HG03196 (cell line): Measurements from ENCODE around the gene VWA2.

ENCODE experiments used
- ATAC-seq: cut with Tn5 transposase; IDR thresholded peaks from one replicate; pipeline ENCODE4 v1.9.1; 2021; ENCODE audit not compliant: unreplicated experiment

Gene VWA2, protein sequence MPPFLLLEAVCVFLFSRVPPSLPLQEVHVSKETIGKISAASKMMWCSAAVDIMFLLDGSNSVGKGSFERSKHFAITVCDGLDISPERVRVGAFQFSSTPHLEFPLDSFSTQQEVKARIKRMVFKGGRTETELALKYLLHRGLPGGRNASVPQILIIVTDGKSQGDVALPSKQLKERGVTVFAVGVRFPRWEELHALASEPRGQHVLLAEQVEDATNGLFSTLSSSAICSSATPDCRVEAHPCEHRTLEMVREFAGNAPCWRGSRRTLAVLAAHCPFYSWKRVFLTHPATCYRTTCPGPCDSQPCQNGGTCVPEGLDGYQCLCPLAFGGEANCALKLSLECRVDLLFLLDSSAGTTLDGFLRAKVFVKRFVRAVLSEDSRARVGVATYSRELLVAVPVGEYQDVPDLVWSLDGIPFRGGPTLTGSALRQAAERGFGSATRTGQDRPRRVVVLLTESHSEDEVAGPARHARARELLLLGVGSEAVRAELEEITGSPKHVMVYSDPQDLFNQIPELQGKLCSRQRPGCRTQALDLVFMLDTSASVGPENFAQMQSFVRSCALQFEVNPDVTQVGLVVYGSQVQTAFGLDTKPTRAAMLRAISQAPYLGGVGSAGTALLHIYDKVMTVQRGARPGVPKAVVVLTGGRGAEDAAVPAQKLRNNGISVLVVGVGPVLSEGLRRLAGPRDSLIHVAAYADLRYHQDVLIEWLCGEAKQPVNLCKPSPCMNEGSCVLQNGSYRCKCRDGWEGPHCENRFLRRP

DNA sequence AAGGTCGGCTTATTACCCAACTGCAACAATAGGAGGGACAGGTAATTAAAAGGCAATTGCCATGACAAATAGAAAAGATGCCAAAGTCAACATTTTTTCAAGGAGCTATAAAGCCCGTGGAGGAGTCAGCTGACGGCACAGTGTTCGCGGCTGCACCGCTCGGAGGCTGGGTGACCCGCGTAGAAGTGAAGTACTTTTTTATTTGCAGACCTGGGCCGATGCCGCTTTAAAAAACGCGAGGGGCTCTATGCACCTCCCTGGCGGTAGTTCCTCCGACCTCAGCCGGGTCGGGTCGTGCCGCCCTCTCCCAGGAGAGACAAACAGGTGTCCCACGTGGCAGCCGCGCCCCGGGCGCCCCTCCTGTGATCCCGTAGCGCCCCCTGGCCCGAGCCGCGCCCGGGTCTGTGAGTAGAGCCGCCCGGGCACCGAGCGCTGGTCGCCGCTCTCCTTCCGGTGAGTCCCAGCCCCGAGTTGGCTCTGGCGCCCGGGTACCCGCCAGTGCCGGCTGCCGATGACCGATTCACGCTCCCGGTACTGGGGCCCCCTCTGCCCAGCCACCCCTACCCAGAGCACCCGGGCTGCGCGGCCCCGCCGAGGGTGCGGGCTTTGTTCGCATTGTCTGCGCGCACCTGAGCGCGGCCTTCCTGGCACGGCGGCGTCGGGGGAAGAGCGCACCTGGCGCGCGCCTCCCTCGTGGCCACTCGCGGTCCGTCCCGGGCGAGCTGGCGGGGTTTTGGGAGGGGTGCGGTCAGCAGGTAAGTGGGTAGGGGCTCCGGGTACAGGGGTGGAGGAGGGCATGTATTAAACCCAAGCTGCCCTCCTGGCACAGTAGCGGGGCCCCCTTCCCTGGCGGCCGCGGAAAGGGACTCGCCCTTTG lies at the start of gene VWA2:
VWA2 (plus strand) TSS at position 138 of the 877 bp plus-strand sequence. CDS start 9,460 bp downstream, outside the sequence.
- no peak for ATAC-seq

DNA sequence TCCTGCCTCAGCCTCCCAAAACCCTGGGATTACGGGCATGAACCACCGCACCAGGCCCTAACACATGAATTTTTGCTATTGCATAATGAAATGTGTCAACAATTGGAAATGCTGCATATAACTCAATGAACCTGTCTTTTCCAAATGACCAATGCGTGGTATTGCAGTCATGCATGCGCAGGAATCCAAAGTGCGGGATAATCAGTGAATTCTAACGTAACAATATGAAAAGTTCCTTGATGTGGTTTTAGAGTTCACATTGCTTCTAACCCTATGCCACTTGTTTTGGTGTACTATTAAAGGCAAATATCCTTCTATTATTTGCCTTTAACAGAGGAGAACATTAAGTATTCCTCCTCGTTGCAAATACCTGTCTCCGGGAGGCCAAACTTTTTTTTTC lies 49.4 kb upstream of the VWA2 start:
- ATAC-seq = no peak

DNA sequence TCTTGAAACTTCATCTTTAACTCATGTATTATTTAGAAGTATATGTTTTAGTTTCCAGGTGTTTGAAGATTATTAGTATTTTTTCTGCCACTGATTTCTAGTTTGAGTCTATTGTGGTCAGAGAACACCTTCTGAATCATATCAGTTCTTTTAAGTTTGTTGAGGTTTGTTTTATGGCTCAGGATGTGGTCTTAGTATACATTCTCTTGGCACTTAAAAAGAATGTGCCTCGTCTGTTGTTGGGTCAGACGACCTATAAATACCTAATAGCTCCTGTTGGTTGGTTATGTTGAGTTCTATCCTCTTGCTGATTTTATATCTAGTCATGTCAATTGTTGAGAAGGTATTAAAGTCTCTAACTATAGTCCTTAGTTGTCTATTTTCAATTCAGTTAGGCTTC lies 44.0 kb upstream of the VWA2 start:
- peak; percentile 83 for ATAC-seq

DNA sequence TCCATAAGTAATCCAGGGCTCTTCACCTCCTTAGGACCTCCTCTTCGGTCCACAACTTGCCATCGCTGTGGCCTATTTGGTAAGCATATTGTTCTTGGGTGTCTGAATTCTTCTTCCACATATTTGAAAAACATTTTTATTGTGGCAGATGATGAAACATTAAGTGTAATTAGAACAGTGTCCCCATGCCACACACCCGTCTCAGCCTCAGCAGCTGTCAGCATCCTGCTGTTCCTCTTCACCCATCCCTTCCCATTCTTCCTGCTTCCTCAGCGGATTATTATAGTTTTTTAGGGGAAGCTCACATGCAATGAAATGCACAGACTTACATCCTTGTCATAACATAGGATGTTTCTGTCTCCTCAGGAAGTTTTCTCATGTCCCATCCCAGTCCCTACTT lies 39.8 kb upstream of the VWA2 start:
- no peak for ATAC-seq

DNA sequence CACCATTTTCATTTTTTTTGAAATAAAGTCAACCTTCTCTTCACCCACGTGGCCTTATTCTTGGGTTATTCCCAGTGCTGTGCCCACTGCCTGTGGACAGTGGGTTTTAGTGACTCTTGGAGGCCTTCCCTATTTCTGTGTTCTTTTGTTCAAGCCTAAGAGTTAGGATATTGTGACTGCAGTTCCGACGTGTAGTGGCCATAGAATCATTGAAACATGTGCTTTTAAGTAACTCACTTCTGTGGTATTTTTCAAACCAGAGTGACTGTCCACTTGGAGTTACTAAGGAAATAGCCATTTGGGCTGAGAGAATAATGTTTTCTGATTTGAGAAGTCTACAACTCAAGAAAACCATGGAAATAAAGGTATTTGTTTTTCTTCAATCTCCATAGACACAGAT lies 36.2 kb upstream of the VWA2 start:
- no peak for ATAC-seq

DNA sequence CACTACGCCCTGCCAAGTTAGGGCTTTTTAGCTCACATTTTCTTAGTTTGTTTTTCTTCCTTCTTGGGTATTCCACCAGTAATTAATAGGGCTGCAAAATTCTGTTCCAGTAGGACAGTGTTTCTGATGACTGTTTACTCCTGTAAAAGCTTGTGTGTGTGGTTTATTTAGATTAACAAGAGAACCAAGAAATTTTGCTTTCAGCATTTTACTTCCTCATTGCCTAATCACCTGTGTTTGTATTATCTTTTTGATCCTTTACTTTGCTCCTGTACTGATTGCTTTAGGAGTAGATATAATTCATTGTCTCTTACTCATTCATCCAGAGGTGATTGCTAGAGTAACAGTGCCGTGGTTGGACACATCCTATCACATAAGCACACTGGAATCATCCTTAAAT lies 32.2 kb upstream of the VWA2 start:
- no peak for ATAC-seq

DNA sequence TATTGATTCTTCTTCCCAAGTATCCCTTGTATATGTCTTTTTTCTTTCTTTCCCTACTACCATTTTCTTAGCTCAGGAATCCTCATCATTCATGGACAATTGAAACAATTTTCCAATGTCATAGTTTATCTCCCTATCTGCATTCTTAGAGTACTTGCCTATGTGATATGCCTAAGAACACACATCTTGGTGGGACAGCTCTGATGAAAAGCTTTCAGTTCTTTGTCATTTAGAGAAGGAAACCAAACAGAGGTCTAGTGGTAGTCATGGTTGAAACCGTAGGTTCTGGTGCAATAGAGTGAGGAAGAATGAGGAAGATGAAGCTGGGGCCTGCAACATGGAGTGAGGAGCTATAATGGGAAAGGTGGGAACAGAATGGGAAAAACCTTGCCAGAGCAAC lies 31.7 kb upstream of the VWA2 start:
- no peak for ATAC-seq

DNA sequence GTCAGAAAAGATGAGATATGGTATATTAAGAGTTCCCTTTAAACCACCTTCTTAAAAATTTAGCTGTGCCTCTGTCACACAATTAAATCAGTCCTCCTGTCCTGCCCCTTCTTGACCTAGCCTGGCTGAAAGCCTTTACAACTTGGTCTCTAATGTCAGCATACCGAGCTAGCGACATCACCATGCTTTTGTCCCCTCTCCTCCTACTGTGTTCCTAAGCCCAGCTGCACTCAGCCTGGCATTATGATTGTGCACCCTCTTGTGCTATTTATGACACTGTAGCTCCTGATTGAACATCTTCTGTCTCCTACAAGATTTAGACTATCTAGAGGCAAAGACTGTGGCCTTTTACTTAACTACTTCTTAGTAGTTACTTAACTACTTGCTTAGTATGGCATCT lies 30.7 kb upstream of the VWA2 start:
- ATAC-seq = no peak

DNA sequence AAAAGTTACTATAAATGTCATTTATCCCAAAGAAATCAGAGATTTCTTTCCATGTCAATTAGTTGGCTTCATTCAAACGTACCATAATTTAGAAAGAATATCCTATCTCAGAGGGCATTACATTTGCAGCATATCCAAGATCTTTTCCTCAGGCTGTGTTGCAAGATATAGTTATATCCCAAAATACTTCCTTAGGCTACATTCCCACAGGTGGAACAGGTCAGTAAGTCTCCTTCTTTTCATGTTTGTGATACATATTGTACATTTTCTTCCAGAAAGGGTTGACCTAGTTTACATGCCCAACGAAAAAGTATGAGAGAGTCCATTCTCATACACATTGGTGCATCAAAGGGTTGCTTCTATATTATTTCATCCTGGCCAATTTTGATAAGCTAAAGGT lies 26.9 kb upstream of the VWA2 start:
- ATAC-seq = no peak

DNA sequence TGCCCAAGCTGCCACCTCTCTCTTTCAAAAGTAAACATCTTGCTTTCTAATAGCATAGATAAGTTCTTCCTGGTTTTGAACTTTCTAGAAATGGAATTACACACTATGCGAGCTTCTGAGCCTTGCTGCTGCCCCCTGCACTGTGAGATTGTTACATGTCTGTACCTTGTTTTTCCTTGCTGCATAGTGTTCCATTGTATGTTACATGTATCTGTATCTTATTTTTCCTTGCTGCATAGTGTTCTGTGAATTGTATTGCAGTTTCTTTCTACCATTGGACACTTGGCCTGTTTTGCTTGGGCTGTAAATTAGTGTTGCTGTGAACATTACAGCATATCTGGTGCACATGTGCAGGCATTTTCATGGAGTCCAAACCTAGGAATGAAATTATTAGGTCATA lies 24.0 kb upstream of the VWA2 start:
- ATAC-seq = no peak

DNA sequence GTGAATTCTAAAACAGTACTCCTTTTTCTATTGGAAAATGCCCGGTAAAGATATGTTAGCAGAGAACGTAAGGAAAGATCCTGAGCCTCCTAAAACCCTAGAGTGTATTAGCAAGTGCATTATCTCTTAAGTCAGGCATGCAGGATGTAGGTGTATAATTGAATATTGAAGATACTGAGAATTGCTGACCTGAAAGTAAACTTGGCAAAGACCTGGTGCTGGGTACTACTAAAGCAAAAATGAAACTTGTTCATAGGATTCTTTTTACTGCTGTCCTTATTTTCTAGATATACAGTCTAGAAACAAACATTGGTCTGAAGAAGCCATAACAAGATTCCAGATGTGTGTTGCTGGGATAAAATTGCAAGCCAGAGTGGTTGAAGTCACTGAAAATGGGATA lies 18.8 kb upstream of the VWA2 start:
- ATAC-seq = no peak

DNA sequence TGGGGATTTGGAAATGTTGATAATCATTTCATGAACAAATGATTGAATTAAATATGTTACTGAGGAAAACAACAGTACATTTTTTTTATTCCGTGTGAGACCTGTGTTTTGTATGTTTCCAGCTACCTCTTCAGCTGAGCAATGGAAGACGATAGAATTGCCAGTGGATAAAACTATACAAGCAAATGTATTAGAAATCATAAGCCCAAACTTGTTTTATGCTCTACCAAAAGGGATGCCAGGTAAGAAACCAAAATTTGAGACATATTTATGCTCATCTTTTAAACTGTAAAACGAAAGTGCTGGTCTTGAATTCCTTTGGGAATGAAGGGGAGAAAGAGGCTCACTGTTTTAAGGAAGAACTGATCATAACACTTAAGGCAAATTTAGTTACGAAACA lies 17.8 kb upstream of the VWA2 start:
- ATAC-seq = no peak

DNA sequence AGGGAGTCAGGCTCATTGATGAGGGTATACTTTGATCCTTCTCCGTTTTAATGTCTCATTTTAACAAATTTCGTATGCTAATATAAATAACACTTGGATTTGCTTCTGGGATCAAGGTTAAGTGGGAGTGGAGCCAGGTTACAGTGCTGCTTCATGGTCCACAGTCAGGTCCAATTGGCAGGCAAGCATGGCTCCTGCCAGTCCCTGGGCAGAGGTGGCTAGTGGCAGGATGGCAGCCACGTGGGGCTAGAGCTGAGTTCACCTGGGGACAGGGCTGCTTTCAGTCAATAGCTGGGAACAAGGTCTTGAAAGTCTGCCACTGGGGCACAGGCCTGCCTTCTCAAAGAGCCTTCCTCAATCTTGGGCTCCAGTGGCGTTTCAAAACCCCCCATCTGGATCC lies 16.0 kb upstream of the VWA2 start:
- no peak for ATAC-seq

DNA sequence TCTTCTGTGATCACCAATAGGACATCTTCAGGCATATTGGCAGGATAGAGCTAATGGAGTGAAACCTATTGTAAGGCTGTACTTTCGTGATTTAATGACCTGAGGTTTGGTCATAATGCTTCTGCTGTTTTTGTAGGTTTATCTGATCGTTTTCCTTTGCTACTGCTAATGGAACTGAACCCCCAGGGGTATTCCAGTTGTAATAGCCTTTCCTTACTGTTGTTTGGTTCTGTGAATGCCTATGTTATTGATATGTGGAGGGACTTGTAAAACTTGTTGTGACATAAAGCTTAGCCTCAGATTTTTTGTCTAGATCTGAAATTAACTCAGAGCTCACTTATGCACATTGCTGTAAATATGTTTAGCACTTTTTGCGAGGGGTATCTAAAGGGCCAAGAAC lies 10.9 kb upstream of the VWA2 start:
- ATAC-seq = no peak

DNA sequence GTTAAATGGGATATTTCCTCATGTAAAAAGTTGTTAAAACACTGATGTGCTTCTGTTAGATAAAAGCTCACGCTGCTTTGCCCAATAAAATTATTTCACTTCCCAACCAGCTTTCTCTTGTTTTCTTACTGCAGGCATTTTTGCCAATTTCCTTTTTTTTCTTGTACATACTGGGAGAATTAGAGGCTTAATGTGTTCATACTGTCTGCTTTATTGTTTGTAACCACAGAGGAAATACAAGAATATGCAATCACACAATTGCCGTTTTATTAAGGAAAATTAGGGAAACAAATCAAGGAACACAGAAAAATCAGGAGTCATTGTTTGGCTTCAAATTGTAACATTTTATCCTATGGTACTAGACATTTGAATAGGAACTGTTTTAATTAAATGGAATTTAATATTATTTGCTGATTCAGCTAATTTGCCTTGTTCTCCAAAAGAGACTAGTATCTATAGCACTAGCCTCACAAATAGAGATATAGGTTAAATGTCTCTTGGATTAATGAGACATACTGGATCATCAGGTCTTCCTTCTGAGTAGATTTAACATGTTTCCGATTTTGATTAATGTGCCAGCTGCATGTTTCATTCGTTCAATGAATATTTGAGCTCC lies 6.4 kb upstream of the VWA2 start:
- ATAC-seq = no peak

DNA sequence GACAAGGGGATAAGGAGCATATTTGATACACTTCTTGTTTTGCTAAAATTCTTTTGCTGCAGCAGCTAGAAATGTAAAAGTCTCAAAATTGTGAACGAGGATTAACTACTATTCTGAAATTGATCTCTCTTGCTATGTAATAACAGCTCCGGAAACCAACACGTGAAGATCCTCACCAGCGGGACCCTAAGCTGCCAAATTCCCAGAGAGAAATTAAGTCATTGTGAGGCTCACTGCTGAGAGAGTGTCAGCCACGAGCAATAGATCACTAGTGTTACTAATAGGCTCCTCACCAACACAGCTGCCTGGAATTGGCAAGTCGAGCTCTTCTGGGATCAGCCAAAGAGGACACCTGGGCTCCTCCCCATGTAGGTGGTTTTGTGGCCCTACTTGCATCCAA lies 5.6 kb upstream of the VWA2 start:
- no peak for ATAC-seq

DNA sequence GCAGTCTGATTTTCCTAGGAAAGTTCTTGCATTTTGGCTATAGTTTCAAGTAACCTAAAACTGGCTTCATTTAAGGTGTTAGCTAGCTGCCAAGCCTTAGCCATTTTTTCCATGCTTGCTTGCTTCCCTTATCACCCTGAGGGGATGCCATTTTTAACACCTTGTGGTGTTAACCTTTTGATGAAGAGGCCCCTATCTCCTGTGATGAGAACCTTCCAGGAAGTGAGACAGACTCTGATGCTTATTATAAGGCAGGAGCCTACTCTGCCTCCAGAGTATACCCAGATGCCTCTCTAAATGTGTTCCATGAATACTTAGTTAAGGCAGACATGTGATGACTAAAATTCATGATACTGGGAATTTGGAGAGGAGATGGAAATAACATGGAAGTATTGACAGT lies 4.9 kb upstream of the VWA2 start:
- ATAC-seq = no peak

DNA sequence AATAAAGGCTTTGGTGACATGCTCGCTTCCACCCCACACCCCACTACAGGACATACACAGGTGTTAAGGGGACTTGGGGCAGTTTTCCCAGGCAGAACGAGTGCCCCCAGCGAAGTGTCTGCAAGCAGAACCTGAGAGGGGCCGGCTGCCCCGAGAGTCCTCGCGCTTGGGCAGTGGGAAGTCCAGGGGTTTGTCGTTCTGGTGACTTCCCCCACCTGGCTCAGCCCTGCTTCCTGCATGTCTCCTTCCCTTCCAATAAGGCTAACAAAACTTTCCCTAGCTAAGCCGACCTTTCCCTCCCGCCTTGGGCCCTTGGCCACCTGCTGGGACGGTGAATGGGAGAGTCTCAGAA lies 916 bp downstream of the VWA2 start:
- ATAC-seq = no peak

DNA sequence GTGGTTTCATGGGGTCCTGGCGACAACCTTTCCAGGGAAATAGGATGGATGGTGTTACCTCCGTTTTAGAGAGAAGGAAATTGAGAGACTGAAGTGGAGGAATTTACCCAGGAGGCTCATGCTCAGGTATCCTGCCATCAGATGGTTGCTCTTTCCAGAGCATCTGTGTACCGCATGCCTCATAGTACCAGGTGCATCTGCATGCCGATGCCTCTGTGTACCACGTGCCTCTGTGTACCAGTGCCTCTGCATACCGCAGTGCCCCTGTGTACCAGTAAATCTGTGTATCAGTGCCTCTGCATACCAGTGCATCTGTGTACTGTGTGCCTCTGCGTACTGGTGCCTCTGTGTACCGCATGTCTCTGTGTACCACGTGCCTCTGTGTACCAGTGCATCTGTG lies 3.2 kb downstream of the VWA2 start:
- no peak for ATAC-seq

DNA sequence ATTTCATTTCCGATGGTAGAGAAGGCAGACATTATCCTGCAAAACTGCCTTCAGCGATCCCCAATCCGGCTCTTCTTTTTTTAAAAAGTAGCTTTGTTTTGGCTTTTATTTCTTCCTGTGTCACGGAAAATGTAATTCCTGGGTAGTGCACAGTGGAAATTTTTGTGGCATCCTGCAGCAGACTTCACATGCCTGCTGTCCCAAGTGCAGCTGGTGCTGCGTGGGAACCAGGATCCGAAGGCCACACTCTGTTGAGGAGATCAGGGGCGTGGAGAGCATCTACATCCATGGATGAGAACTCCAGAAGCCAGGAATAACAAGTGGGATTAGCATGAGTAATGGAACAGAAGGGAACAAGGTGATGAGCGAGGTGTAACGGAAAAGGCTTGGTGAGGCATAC lies 4.6 kb downstream of the VWA2 start:
- ATAC-seq = no peak

DNA sequence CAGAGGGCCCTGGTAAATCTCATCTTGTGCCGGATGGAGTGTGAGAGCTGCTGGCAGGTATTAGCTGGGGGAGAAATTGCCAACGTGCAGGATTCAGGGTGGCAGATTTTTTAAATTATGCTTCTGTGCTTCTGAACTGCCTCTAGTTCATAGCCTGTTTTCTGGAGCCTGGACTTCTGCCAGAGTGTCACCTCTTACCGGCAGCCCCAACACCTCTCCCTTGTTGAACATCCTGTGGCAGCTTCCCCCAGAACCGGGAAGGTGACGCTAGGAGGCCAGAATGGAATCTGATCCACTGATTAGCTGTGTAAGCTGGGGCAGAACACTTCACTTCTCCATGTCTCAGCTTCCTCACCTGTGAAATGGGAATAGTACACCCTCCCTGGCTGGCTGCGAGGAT lies 5.1 kb downstream of the VWA2 start:
- ATAC-seq = no peak
